ENCODE measurements around the gene CEL. TPM values are rescaled to one million over a fixed set of nuclear protein-coding genes. Genes with fewer than 3 reads are reported as not detected.
"Not testable (repeated sequence)": the region's sequence is repeated elsewhere in the genome, so short reads cannot be mapped to it uniquely, and the experiment has no call there.

Gene CEL
- 1 to 10 TPM in 1 of 2 donors, under 1 TPM in 1; 0.94 to 1.9 TPM for total RNA-seq

- Histone ChIP-seq H3K27ac (peak within 1 kb of the TSS; percentile 76 to 77), H3K4me1 (peaks cover 0 to 21% of the 10 kb centered on the region in 2 donors), H3K36me3 (peaks cover 16% of the 10 kb centered on the region)
- H3K27me3 ChIP-seq; H3K9me3 ChIP-seq; H3K4me3 ChIP-seq; DNase-seq (ENCODE audit: low spot score): not testable (repeated sequence)
Measured at GRCh38 chr9:133061764-133062145, at the start of gene CEL. Gene CEL (plus strand): TSS chr9:133061981. CDS start chr9:133062003, 22 bp downstream.

DNA sequence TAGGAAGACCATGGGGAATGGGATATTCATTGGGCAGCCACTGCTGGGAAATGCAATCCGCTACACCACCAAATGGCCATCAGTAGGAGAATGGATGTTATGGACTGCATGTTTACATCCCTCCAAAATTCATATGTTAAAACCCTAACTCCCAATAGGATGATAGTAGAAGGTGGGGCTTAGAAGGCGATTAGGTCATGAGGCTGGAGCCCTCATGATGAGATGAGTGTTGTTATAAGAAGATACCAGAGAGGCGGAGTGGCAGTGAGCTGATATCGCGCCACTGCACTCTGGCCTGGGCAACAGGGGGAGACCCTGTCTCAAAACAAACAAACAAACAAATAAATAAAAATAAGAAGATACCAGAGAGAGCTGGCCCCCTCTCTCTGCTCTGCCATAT is 47.1 kb upstream of the CEL start:
- Histone ChIP-seq H3K27ac (no peak overlapping the region), H3K27me3 (no peaks in the 10 kb centered on the region), H3K4me3 (no peak overlapping the region), H3K36me3 (no peaks in the 10 kb centered on the region), H3K9me3 (peaks cover 0 to 17% of the 10 kb centered on the region in 2 donors), H3K4me1 (no peaks in the 10 kb centered on the region)
- no peak for DNase-seq (ENCODE audit: low spot score)
- TF ChIP-seq, protein P1, sequence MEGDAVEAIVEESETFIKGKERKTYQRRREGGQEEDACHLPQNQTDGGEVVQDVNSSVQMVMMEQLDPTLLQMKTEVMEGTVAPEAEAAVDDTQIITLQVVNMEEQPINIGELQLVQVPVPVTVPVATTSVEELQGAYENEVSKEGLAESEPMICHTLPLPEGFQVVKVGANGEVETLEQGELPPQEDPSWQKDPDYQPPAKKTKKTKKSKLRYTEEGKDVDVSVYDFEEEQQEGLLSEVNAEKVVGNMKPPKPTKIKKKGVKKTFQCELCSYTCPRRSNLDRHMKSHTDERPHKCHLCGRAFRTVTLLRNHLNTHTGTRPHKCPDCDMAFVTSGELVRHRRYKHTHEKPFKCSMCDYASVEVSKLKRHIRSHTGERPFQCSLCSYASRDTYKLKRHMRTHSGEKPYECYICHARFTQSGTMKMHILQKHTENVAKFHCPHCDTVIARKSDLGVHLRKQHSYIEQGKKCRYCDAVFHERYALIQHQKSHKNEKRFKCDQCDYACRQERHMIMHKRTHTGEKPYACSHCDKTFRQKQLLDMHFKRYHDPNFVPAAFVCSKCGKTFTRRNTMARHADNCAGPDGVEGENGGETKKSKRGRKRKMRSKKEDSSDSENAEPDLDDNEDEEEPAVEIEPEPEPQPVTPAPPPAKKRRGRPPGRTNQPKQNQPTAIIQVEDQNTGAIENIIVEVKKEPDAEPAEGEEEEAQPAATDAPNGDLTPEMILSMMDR (IDR thresholded peaks at IDR 0.05): no peak

DNA sequence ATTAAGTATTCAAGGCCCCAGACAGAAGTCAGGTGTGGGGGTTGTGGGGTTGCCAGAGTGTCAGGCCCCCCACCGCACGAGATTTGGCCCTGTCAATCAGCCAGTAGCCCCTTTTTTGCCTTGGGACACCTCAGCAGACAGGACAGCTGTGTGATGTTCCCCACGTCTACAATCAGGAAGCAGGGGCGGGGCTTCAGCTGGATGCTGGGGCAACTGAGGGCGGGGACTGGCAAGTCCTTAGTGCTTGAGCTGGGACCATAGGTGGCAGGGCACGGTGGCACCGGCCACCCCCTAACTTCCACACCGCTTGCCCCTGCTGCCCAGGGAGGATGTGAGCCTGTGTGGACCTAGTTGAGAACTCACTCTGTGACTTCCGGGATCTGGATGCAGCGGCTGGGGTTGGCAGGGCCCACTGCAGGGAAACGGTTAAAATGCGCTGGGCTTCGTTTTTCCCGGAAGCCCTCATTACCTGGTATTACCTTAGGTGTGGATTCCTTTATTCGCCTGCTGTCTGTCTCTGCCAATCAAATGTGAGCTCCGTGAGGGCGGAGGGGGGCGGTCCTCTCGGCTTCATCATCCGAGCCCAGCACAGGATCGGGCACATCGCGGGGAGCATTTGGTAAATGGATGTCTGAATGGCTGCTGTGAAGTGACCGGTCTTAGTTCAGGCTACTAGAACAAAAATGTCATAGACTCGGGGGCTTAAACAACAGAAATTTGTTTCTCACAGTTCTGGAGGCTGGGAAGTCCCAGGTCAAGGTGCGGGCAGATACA is 38.5 kb upstream of the CEL start:
- TF ChIP-seq, protein P1 (IDR thresholded peaks at IDR 0.05): no peak
- Histone ChIP-seq H3K4me1 (peaks cover 0 to 3% of the 10 kb centered on the region in 2 donors), H3K4me3 (no peak overlapping the region), H3K36me3 (no peaks in the 10 kb centered on the region), H3K27ac (no peak overlapping the region), H3K27me3 (no peaks in the 10 kb centered on the region), H3K9me3 (no peaks in the 10 kb centered on the region)
- DNase-seq (ENCODE audit: low spot score): no peak

DNA sequence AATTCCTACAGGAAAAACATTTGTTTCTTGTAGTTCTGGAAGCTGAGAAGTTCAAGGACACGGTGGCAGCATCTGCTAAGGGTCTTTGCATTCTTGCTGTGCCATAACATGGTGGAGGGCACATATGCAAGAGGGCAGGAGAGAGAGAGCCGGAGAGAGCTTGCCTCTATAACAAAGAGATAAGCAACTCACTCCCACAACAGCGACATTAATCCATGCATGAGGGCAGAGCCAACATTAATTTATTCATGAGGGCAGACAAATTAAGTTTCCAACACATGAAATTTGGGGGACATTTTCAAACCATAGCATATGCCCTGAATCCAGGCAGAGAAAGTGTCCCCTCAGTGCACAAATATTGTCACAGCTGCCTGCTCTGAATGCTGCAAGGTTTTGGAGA is 35.4 kb upstream of the CEL start:
- Histone ChIP-seq H3K27ac (no peak overlapping the region), H3K4me1 (peaks cover 0 to 20% of the 10 kb centered on the region in 2 donors), H3K4me3 (no peak overlapping the region), H3K9me3 (no peaks in the 10 kb centered on the region), H3K27me3 (no peaks in the 10 kb centered on the region), H3K36me3 (no peaks in the 10 kb centered on the region)
- DNase-seq (ENCODE audit: low spot score): no peak
- TF ChIP-seq, protein P1 (IDR thresholded peaks at IDR 0.05): no peak

DNA sequence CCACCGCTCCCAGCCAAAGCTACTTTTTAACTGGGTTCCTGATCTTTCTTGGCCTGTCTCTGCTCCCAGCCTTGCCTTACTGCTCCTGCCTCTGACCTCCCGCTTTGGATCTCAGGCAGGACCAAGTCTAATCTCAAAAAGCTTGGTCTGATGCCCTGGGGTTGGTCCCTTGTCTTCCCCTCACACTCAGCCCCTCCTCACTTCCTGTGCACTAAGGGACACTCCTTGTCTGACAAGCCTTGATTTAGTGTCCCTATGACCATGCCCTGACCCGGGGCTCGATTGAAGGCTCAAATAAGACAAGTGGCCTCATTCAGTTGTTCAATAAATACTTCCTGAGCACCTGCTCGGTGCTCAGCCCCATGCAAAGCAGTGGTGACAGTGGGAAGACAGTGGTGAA is 34.6 kb upstream of the CEL start:
- Histone ChIP-seq H3K36me3 (no peaks in the 10 kb centered on the region), H3K27ac (no peak overlapping the region), H3K4me3 (no peak overlapping the region), H3K4me1 (peaks cover 0 to 26% of the 10 kb centered on the region in 2 donors), H3K27me3 (no peaks in the 10 kb centered on the region), H3K9me3 (no peaks in the 10 kb centered on the region)
- DNase-seq (ENCODE audit: low spot score): no peak
- TF ChIP-seq, protein P1 (IDR thresholded peaks at IDR 0.05): no peak

- peaks cover 0 to 32% of the 10 kb centered on the region in 2 donors for H3K4me1 ChIP-seq
- H3K27ac ChIP-seq: no peak overlapping the region
- no peaks in the 10 kb centered on the region for H3K9me3 ChIP-seq
- no peaks in the 10 kb centered on the region for H3K36me3 ChIP-seq
- DNase-seq (ENCODE audit: low spot score): no peak
- no peaks in the 10 kb centered on the region for H3K27me3 ChIP-seq
- TF ChIP-seq, protein P1 (IDR thresholded peaks at IDR 0.05): no peak
- H3K4me3 ChIP-seq: no peak overlapping the region
Measured at GRCh38 chr9:133028221-133028620, 33.6 kb upstream of the CEL start.
